Transverse colon (tissue), 3 donors: ENCODE data around the gene SLC25A48.

Source experiments
- CTCF ChIP-seq, 5 experiments: fragments of 200-600 bp in 3 of 5; fragments of 450-650 bp in 2 of 5; sonication (generic) in 3 of 5; IDR thresholded peaks; 1 replicate in 2 of 5; 2 replicates in 3 of 5; pipeline ENCODE4 v1.5.1; 2016 to 2017; ENCODE audit warnings: antibody characterized with exemption in 5 of 5, inconsistent platforms in 3 of 5, mild to moderate bottlenecking in 2 of 5, moderate library complexity in 1 of 5
- EP300 ChIP-seq: sonication (generic); formaldehyde crosslinking; IDR thresholded peaks from one replicate; pipeline ENCODE4 v1.6.1; 2017; ENCODE audit warnings: antibody characterized with exemption, low read depth
- POLR2A ChIP-seq: fragments of 450-650 bp; IDR thresholded peaks from one replicate; pipeline ENCODE4 v1.6.1; 2016; ENCODE audit warnings: antibody characterized with exemption, mild to moderate bottlenecking, moderate library complexity

DNA sequence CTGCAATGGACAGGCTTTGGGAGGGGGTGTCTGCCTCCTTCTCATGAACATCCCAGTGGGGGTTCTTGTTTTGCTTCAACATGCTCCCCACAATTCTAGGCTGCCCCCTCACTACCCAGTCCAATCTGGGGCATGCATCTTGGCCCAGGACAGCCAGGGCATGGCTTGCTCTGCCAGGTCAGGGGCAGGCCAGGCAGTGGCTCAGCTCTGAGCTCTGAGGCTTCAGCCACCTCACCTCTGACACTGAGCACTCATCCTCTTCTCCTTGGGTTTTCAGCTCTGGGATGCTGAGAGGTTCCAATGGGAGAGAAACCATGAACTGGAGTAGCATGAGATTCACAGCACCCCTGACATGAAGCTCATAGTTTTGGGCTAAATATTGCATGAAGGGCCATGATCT is 11.8 kb downstream of the SLC25A48 start:
- no peak for TF ChIP-seq POLR2A
- TF ChIP-seq EP300, result no peak
- TF ChIP-seq CTCF (IDR thresholded peaks at IDR 0.05), result no peak
